NCI-H2107 (cell line): ENCODE data around the gene NDOR1.

Source experiments
- DNase-seq: peaks from one replicate; lab custom pipeline; 2025; lab: John Stamatoyannopoulos, UW

NDOR1 gene

DNA sequence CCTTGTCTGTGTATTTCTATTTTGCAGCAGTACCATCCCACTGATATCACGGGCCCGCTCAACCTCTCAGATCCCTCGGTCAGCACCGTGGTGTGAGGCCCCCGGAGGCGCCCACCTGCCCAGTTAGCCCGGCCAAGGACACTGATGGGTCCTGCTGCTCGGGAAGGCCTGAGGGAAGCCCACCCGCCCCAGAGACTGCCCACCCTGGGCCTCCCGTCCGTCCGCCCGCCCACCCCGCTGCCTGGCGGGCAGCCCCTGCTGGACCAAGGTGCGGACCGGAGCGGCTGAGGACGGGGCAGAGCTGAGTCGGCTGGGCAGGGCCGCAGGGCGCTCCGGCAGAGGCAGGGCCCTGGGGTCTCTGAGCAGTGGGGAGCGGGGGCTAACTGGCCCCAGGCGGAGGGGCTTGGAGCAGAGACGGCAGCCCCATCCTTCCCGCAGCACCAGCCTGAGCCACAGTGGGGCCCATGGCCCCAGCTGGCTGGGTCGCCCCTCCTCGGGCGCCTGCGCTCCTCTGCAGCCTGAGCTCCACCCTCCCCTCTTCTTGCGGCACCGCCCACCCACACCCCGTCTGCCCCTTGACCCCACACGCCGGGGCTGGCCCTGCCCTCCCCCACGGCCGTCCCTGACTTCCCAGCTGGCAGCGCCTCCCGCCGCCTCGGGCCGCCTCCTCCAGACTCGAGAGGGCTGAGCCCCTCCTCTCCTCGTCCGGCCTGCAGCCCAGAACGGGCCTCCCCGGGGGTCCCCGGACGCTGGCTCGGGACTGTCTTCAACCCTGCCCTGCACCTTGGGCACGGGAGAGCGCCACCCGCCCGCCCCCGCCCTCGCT lies 37.5 kb upstream of the NDOR1 start:
- DNase-seq, result no peak

DNA sequence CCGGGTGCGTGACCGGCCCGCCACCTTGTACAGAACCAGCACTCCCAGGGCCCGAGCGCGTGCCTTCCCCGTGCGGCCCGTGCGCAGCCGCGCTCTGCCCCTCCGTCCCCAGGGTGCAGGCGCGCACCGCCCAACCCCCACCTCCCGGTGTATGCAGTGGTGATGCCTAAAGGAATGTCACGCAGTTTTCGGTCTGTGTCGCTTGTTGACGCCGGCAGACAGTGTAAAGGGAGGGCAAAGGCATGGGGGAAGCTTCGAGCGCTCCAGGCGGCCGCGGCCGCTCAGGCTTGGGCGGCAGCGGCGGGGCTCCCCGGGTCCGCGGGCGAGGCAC lies 37.0 kb upstream of the NDOR1 start:
- DNase-seq, result no peak

DNA sequence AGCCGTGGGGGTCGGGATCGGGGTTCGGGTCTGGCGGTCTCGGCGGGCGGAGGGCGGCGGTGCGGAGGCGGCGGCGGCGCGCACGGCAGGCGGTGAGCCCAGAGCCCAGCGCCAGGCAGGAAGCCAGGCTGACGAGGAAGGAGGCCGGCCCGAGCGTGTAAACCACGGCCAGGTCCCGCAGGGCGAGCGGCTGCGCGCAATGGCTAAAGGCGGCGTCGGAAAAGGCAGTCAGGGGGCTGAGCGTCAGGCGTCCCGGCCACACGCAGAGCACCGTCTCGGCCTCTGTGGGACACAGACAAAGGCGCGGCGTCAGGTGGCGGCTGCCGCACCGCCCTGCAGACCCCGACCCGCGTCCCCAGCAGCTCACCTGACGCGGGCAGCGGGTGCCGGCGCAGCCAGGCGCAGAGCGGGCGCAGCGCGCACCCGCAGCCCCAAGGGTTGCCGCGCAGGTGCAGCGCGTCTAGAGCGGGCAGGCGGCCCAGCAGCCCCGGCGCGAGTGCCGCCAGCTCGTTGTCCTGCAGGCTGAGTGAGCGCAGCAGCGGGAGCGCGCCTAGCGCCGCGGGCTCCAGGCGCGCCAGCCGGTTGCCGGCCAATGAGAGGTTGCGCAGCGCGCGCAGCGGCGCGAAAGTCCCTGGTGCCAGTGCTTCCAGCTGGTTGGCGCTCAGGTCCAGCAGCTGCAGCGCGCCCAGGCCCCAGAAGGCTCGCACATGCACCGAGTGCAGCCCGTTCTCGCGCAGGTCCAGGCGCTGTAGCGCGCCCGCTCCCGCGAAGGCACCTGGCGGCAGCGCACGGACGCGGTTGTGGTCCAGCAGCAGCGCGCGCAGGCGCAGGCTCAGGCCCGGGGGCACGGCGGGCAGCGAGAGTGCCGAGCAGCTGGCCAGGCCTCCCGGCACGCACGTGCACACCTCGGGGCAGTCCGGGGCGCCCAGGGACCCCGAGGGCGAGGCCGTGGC lies 36.3 kb upstream of the NDOR1 start:
- no peak for DNase-seq

DNA sequence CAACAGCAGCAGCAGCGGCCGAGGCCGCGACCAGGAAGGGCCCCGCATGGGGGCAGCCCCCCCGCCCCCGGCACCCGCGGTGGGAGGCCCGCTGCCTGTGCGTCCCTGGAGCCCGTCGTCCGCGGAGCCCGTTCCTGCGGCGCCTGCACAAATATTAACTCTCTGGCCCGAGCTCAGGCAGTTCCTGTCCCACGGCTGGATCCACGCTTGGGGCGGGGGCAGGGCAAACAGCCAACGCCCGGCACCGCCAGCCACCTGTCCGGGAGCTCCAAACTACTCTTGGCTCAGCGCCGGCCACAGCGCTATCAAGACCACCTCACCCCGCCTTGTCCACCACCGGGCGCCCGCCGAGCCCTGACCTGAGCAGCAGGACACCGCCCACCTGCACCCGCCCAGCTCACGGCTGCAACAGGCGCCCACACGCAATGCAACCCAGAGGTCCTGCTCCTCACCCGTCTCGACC lies 35.6 kb upstream of the NDOR1 start, which contains the start of gene LRRC26:
TSS of gene LRRC26 (minus strand) at position 156 of the 463 bp plus-strand sequence. CDS start at position 48, 108 bp downstream.
- DNase-seq, result no peak

DNA sequence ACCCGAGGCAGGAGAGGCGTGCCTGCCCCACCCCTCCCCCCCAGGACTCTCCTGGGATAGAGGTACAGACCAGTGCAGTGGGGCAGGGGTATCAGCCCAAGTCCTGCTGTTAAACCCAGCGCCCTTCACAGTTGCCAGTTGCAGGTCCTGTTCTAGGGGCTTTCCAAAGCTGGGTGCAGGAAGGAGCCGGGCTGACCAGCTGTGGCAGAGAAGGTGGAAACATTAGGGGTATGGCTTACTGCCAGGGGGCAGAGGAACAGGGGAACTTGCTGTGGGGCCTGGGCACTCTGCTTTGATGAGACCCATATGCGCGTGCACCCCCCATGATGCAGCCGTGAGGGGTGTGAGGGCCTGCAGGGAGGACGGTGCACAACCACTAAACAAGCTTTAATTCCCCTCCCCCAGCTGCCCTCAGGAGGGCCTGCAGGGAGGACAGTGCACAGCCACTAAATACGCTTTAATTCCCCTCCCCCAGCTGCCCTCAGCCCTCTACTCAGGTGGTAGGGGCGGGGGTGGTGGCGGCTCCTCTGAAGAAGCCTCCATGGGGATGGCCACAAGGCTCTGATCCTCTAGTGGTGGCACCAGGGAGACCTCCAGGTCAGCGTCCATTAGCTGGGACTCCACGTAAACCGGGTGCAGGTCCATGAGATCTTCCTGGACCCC lies 34.9 kb upstream of the NDOR1 start:
- no peak for DNase-seq

DNA sequence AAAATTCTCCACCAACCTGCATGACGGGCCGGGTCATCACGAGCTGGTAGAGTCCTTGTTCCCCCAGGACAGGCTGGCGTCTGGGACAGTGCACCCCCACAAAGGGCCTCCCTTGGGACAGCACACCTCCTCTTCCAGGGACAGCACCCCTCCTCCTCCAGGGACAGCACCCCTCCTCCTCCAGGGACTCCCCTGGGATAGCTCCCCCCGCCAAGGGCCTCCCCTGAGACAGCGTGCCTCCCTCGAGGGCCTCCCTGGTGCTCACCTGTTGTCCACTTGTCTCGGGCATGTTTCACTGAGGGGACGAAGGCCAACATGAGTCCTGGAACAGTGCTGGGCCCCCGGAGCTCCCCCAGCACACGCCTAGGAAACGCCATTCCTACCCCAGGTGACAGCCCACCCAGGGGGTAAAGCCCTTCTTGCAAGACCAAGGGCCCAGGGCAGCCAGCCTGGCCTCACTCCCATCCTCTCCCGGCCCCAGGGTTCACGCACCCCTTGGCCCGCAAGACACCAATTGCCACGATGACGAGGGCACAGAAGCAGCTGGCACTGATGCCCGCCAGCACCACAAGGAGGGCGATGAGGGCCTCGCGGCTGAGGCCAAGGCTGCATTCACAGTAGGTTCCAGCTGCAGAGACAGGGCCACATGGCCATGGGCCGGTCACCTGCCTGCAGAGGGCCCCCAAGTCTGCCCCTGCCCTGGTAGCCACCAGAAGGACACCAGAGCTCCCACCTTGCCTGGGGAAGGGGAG lies 34.2 kb upstream of the NDOR1 start:
- no peak for DNase-seq

DNA sequence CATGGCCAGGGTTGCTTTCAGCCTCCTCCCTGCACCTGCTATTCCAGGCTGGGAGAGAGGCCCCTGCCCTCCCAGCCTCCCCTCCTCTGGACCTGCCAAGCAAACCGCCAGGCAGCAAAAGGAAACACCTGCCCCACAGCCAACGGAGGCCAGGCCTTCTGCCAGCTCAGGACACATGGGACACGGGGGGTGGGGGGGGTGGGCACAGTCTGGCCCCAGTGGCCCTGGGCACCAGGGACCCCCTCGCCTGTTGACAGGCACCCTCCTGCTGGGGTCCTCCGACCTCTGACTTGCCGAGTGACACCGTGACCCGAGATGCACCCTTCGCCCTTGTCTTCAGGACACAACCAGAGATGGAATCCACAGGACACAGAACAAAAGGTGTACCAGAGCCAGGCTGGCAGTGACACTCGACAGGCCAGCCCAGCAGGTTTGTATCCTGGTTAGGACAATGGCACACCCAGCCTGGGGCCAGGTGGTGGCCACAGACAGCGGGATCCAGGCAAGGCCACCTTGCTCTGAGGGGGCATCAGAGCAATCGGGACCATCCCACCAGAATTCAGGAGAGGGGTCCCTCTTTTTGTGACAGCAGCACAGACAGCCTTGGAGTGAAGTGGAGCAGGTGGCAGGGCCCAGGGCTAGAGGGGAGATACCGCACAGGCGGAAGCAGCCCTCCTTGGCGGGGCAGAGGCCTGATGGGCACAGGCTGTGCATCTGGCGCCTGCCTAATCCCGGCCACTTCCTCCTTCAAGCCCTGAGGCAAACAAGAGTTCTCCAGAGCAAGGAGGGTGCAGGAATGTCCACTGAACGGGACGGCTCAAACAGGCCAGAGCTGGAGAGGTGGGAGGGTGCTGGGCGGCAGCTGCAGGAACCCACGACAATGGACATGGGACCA lies 32.4 kb upstream of the NDOR1 start:
- DNase-seq, result no peak

DNA sequence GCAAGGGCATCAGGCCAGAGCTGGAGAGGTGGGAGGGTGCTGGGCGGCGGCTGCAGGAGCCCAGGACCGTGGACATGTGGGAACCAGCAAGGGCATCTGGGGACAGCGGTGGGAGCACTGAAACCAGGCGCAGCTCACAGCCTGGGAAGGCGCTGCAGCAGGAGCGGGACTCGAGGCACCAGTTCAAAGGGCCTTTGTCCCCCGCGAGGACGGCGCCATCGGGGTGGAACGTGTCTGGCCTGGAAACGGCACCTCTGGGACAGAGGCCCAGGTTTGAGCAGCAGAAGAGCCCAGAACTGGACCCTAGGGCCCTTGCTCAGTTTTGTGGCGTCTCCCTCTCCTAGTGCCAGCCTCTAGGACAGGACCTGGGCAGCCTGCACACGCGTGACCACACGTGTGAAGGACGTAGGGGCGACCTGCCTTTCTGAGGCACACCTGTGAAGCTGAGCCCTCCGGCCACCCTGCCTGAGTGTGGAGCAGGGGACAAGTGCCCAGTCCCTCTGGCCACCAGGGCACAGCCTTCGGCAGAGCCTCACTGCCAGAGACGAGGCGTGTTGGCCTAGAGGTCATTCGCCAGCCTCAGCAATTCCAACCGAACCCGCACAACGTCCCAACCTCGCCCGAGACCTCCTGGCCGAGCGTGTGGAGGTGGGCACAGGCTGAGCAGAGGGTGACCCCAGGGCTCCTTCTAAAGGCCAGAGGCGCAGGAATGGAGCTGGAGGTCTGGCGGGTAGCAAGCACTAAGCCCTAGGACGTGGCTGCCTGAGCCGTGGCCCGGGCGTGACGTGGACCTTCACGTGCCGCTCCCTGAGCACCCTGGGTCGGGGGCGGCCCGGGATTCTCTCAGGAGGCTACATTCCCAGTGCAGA lies 31.5 kb upstream of the NDOR1 start:
- DNase-seq, result no peak

DNA sequence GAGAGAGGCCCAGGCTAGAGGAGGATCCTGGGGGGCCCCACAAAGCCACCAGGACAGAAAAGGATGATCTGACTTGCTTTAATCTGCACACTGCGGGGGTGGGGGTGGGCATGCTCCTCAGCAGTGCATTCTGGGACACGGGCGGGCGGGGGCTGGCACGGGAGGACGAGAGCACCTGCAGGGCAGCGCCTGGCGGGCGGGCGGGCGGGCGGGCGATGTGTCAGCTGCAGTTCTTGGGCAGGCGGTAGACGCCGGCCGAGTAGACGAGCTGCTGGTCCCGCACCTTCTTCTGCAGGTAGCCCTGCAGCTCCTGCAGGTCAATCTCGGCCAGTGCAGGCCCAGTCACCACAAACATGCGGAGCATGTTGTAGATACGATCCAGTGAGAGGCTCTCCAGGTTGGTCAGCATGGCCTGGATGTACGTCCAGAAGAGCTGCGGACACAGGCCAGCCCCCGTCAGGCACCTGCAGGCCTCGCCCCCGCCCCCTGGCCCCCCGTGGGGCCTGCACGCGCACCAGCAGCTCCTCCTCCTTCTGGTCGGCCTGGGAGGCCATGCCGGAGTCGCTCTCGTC lies 30.7 kb upstream of the NDOR1 start:
- DNase-seq, result no peak

DNA sequence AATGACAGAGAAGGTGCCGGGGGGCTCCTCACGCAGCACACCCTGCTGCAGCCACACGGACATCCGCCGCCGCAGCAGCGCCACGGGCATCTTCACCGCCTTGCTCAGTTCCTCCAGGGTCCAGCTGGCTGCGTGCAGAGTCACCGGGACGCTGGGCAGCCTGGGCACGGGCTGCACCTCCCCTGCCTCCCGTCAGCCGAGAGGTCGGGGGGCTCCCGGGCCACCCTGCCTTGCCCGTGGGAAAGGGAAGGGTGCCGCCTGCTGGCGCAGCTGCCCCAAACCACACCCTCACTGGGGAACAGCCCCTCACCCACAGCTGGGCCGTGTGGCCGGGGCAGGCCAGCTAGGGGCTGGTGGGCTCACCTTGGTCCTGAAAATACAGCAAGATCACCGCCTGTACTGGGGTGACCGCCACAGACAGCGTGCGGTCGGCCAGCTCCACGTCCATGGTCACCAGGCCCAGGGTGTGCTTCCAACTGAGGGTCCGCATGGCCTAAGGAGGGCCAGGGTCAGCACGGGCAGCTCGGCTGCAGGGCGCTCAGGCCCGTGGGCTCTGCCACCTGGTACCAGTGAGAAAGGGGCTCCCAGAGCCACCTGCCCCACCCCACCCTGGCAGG lies 30.0 kb upstream of the NDOR1 start:
- no peak for DNase-seq

DNA sequence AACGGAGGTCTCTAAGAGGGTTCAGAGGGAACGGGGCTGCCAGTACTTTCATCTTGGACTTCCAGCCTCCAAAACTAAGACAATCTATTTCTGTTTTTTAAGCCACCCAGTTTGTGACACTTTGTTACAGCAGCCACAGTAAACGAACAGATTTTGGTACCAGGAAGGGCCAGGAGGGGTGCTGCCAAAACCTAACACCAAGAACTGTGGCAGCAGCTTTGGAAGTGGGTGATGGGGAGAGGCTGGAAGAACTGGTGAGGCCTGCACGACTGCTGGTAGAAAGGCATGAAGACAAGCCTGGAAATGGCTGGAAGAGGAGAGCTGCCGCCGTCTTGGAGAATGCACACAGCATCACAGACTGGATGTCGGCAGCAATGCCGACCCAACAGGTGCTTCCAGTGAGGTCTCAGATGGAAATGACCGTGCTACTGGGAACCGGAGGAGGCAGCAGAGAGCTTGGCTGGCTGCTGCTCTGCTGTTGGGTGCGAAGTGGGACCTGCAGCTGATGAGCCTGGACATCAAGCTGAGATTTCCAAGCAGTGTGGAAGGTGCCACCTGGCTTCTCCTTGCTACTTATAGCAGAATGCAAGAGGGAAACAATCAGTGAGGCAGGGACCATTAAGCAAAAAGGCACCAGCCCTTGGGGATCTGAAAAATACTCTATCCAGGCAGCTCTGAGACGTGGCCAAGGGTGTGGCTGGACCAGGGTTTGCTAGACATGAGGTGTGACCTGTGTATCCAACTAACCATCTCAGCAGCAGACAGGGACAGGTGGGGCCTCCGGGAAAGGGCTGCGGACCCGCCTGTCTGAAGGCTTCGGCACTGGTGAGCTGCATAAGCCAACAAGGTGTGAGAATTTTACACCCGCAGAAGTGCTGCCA lies 29.0 kb upstream of the NDOR1 start:
- no peak for DNase-seq

DNA sequence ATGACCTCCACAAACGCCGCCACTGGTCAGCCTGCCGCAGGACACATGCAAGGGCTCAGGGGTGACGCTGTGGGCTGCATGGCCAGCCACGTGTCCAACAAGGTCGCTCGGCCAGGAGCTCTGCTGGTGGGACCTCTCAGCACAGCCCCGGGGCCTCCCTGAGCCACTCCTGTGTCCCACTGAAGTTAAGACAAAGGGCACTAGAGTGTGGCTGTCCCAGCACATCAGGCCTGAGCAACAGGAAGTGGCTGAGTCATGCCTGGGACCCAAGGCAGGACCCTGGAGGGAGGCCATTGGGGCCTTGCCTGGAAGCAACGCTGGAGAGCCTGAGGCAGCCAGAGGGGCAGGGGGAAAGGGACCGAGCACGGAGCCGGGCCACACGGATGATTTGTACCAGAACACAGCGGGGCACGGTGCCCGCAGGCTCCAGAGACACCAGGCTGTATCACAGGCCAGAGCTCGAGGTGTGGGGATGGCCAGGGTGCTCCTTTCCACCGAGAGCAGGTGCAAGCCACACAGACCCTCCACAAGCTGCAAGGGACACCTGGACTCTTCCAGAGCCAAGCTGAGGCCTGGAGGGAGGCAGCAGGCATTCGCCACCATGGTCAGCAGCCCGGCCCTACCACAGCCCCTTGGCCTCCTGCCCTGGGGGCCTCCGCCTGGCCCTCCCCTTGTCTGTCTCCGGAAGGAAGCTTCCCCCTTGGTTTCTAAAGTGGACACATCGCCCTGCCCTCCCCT lies 27.1 kb upstream of the NDOR1 start:
- DNase-seq, result no peak

DNA sequence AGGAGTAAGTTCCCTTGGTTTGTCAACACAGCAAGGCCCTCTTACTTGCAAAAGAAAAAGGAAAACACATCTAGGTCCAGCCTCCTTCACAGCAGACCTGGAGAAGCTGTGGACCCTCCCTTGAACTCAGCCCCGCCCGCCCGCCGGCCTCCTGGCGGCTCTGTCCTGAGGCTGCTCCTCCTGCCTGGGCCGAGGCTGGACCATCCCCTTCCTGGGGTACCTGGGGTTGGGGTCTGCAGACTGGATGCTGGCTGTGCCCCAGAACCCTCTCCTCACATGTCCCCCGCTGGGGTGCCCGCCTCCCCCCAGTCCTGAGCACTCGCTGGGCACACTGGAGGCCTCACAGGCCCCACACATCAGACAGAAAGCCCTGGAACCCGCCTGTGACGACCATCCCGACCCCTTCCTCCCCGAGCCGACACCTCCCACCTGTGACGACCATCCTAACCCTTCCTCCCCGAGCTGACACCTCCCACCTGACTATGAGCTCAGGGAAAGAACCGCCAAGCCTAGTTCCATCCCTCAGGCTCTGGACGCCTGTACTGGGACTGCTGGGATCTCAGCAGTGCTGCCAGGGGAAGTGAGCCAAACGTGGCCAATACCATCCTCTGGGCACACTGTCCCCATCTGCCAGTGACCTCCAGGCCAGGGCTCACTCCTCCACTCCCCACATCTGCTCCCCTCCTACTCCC lies 26.4 kb upstream of the NDOR1 start:
- DNase-seq, result no peak

DNA sequence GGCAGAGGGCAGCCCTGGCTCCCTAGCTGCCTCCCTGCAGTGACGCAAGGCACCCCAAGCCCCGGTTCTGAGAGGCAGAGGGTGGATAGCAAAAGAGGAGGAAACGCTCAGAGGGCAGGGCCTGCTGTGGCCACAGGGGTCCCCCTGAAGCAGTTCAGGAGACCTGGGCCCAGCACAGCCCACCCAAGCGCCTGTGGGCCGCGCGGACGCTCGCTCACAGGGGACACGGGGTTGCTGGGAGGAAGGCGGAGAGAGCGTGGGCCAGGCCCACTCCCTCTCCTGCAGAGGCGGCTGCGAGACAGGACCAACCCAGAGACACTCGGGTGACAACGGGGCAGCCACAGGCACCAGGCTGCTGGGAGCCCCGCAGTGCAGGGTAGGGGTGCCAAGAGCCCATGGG lies 25.7 kb upstream of the NDOR1 start:
- no peak for DNase-seq

DNA sequence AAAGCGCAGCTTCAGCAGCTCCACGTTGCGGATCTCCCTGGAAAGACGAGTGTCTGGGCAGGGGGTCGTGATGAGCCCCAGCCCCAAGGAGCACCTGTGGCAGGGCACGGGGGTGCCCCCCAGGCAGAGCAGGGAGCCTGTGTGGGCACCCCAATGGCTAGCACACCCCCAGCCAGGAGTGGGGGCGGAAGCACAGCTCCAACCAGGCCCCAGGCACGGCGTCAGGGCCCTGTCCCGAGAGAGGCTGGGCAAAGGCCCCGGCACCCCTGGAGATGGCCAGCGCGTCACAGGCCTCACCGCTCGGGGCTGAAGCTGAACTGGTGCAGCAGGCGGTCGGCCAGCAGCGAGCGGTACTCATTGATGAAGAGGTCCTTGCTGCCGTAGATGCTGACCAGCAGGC lies 25.0 kb upstream of the NDOR1 start:
- no peak for DNase-seq

DNA sequence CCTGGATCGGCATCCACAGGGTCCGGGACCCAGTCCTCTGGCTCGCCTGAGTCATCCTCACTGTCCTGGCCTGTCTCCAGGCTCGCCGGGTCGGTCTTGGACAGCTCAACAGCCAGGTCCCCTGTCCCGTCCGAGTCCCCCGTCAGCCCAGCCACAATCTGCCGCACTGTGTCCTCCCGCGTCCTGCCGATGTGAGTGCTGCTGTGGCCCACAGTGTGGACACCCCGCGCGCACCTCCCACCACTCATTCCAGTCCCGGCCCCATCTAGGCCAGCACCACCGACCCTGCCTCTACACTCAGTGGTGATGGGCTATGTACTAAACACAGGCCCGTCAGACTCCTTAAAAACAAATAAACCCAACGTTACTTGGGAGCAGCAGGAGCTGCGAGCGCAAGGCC lies 23.8 kb upstream of the NDOR1 start:
- DNase-seq, result no peak

DNA sequence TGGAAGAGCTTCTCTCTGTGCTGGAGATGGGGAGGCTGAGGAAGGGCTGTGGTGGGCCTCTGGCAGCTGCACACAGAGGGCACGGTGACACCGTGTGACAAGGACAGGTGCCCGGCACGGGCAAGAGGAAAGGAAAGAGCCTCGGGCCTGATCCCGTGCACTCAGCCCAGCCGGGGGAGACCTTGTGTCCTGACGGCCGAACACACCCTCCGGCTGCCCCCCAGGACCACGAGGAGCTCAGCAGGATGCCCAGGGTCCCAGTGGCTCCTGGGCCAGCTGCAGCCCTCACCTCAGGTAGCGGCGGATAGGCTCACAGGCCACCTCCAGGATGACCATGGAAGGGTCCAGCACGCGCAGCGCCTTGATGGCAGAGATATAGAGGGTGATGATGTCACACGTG lies 22.7 kb upstream of the NDOR1 start:
- DNase-seq, result no peak
